Smooth muscle cell (in vitro differentiated cells): ENCODE measurements around the gene WDR7. TPM values are rescaled to one million over a fixed set of nuclear protein-coding genes. Genes with fewer than 3 reads are reported as not detected.

Experiments used
- DNase-seq: peaks from one replicate; lab custom pipeline; 2025; ENCODE audit not compliant: unreplicated experiment; lab: John Stamatoyannopoulos, UW
- H2AFZ ChIP-seq: fragments of 200-600 bp; sonication (generic); 2 replicates; pipeline ENCODE4 v1.6.0; 2016; ENCODE audit warnings: antibody characterized with exemption, low read depth, mild to moderate bottlenecking
- H3F3A ChIP-seq: fragments of 200-600 bp; sonication (generic); 2 replicates; pipeline ENCODE4 v1.6.0; 2017; ENCODE audit warnings: antibody characterized with exemption, low read depth
- H3K27ac ChIP-seq: fragments of 200-600 bp; sonication (generic); 2 replicates; pipeline ENCODE4 v1.5.1; 2016; ENCODE audit warnings: low read depth, mild to moderate bottlenecking
- H3K27me3 ChIP-seq: fragments of 200-600 bp; sonication (generic); 2 replicates; pipeline ENCODE4 v1.6.1; 2016; ENCODE audit warnings: low read depth, mild to moderate bottlenecking
- H3K36me3 ChIP-seq: fragments of 200-600 bp; sonication (generic); 2 replicates; pipeline ENCODE4 v1.5.1; 2016; ENCODE audit warnings: low read depth
- H3K4me1 ChIP-seq: fragments of 200-600 bp; sonication (generic); 2 replicates; pipeline ENCODE4 v1.5.1; 2016; ENCODE audit warnings: low read depth
- H3K4me2 ChIP-seq: fragments of 200-600 bp; sonication (generic); 2 replicates; pipeline ENCODE4 v1.6.0; 2016; ENCODE audit warnings: mild to moderate bottlenecking
- H3K4me3 ChIP-seq: fragments of 200-600 bp; sonication (generic); 2 replicates; pipeline ENCODE4 v1.5.1; 2016; ENCODE audit warnings: mild to moderate bottlenecking
- H3K79me2 ChIP-seq: fragments of 200-600 bp; sonication (generic); 2 replicates; pipeline ENCODE4 v1.6.0; 2016; ENCODE audit warnings: low read depth, mild to moderate bottlenecking
- H3K9ac ChIP-seq: fragments of 200-600 bp; sonication (generic); 2 replicates; pipeline ENCODE4 v1.6.0; 2016; ENCODE audit warnings: low read depth
- H3K9me3 ChIP-seq: fragments of 200-600 bp; sonication (generic); replicated peaks from 2 replicates; pipeline ENCODE4 v1.5.1; 2016; ENCODE audit warnings: low read depth
- H4K20me1 ChIP-seq: fragments of 200-600 bp; sonication (generic); 2 replicates; pipeline ENCODE4 v1.6.0; 2016; ENCODE audit warnings: low read depth
- WGBS: methylation state at CpG from one replicate; pipeline ENCODE4 v1.1.7; 2016; ENCODE audit warnings: low lambda C conversion rate; 5-methylcytosine and 5-hydroxymethylcytosine counted together
- polyA plus RNA-seq: library from polyadenylated mRNA; unstranded; fragments of >200 nt; fragmentation: Nextera tagmentation; extraction: Ambion mirVana; gene quantifications from 2 replicates; pipeline ENCODE4 v1.2.1, GENCODE V29; 2016
- small RNA-seq: library from RNA; depleted of rRNA; stranded (forward); fragments of <200 nt; gene quantifications from one replicate; pipeline ENCODE3, GENCODE V24; 2014
- total RNA-seq: library from RNA; depleted of rRNA; stranded (reverse); fragments of >200 nt; gene quantifications from 2 replicates; pipeline ENCODE4 v1.2.3, GENCODE V29; 2014
- TF ChIP-seq, protein P1 (sequence below): fragments of 200-600 bp; sonication (generic); IDR thresholded peaks from 2 replicates; pipeline ENCODE4 v1.5.1; 2017; ENCODE audit warnings: borderline replicate concordance, mild to moderate bottlenecking, antibody characterized with exemption; ENCODE audit not compliant: insufficient read depth, poor library complexity, severe bottlenecking

WDR7 gene
- total and polyA plus RNA-seq, 2 experiments from 2014 or later = 5.3 to 9.2 TPM

DNA sequence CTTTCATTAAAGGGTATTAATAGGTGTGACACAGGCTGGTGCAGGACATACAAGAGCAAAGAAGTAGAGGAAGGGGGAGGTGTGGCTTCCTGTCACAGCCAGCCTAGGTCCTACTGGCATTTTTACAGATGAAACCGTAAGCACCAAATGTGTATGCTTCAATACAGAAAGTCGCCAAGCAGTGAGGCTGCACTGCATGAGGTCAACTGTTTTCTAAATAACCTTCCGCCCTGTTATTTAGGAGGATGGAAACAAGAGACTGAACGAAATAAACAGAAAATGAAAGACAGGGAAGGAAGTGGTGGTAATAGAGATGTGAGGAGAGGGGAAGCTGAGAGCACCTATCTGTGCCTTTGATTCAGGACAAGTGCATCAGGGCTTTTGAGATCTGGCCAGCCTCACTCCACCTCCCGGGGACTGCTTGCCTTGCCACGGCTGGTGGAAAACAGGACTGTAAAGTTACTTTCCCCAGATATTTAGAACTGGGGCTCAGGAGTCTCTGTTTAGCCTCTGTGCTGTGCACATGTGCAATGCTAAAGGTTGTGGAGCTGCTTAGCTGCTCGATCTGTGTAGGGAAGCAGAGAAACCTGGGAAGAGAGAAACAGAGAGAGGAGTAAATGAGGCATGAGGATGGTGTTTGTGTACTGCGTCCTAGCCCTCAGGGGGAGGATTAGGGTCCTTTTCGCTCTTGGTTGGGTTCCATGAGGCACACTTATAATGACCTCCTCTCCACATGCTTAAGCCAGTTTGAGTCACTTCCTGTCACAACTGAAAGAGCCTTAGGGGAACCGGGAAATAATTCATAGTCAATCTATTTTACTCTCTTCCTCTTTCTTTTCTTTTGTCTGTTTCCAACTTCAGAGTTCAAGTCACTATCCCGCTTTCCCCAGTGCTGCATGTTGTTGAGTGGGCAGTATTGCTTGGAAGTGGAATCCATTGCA lies 433.4 kb downstream of the WDR7 start:
- TF ChIP-seq, protein P1, sequence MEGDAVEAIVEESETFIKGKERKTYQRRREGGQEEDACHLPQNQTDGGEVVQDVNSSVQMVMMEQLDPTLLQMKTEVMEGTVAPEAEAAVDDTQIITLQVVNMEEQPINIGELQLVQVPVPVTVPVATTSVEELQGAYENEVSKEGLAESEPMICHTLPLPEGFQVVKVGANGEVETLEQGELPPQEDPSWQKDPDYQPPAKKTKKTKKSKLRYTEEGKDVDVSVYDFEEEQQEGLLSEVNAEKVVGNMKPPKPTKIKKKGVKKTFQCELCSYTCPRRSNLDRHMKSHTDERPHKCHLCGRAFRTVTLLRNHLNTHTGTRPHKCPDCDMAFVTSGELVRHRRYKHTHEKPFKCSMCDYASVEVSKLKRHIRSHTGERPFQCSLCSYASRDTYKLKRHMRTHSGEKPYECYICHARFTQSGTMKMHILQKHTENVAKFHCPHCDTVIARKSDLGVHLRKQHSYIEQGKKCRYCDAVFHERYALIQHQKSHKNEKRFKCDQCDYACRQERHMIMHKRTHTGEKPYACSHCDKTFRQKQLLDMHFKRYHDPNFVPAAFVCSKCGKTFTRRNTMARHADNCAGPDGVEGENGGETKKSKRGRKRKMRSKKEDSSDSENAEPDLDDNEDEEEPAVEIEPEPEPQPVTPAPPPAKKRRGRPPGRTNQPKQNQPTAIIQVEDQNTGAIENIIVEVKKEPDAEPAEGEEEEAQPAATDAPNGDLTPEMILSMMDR = no peak

DNA sequence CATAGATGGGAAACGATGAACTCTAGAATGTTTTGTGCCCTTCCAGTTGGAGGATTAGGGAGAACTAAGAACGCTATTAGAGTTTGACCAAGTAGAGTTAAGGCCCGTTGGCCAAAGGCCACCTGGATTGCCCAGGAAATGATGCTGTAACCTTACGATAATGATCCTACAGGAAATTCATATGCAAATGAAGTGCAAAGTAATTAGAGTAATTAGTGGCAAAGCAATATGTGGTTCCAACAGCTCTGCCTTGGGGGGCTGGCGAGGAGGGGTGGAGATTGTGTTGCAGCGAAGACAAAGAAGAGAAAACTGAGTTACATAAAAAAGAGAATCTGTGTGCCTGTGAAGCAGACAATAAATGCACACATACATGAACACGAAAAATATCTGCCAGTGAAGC lies 434.2 kb downstream of the WDR7 start:
- Histone ChIP-seq H3K36me3 (no peaks in the 10 kb centered on the region), H3K9me3 (no peaks in the 10 kb centered on the region), H3K4me3 (no peak overlapping the region), H3K4me2 (no peak overlapping the region), H2AFZ (no peak overlapping the region), H3K27me3 (no peaks in the 10 kb centered on the region), H3K9ac (no peak overlapping the region), H4K20me1 (no peaks in the 10 kb centered on the region), H3K79me2 (no peaks in the 10 kb centered on the region), H3K27ac (no peak overlapping the region), H3K4me1 (peaks cover 6% of the 10 kb centered on the region), H3F3A (no peaks in the 10 kb centered on the region)
- 78% methylated on average over 7 of the region's 7 CpGs for WGBS
- TF ChIP-seq, protein P1 = no peak
- no peak for DNase-seq

More for the DNA sequence above, 433.4 kb downstream of the WDR7 start:
- no peak for DNase-seq
- no peak overlapping the region for H3K9ac ChIP-seq
- no peaks in the 10 kb centered on the region for H4K20me1 ChIP-seq
- no peak overlapping the region for H3K4me3 ChIP-seq
- no peaks in the 10 kb centered on the region for H3F3A ChIP-seq
- H3K9me3 ChIP-seq = no peaks in the 10 kb centered on the region
- no peak overlapping the region for H3K4me2 ChIP-seq
- H3K27me3 ChIP-seq = no peaks in the 10 kb centered on the region
- WGBS = 80% methylated on average over 11 of the region's 11 CpGs
- H3K36me3 ChIP-seq = no peaks in the 10 kb centered on the region
- peaks cover 6% of the 10 kb centered on the region for H3K4me1 ChIP-seq
- no peak overlapping the region for H2AFZ ChIP-seq
- no peaks in the 10 kb centered on the region for H3K79me2 ChIP-seq
- no peak overlapping the region for H3K27ac ChIP-seq

DNA sequence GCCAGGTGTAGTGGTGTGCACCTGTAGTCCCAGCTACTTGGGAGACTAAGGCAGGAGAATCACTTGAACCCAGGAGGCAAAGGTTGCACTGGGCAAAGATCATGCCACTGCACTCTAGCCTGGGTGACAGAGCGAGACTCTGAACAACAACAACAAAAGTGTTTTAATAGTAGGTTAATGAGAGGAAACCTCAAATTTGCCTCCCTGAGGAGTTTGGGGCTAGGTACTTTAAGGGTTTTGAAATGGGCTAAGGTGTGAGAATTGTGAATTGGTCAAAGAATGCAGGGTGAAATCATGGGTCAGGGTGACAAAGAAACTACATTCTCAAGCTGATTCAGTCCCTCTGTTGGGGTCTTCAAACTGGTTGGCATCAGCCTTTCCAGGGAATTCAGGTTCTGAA lies 435.0 kb downstream of the WDR7 start:
- H3F3A ChIP-seq = no peaks in the 10 kb centered on the region
- no peak overlapping the region for H3K4me2 ChIP-seq
- H4K20me1 ChIP-seq = no peaks in the 10 kb centered on the region
- peaks cover 6% of the 10 kb centered on the region for H3K4me1 ChIP-seq
- DNase-seq = no peak
- WGBS = 88% methylated on average over 1 of the region's 1 CpG
- H3K27me3 ChIP-seq = no peaks in the 10 kb centered on the region
- no peaks in the 10 kb centered on the region for H3K79me2 ChIP-seq
- H2AFZ ChIP-seq = no peak overlapping the region
- no peaks in the 10 kb centered on the region for H3K9me3 ChIP-seq
- H3K4me3 ChIP-seq = no peak overlapping the region
- no peak overlapping the region for H3K27ac ChIP-seq
- TF ChIP-seq, protein P1 = no peak
- H3K36me3 ChIP-seq = no peaks in the 10 kb centered on the region
- H3K9ac ChIP-seq = no peak overlapping the region

Small RNAs within 50 kb of the gene (small RNA-seq; reads per million reads assigned to genes)
- gene RF00012 (not detected), gene RF00019 (not detected)

Other genes with a start within 250 kb of the WDR7 start
- gene TXNL1, start 12.8 kb upstream of the WDR7 start, total RNA-seq = 67.7 and 75.4 TPM in 2 replicates
- gene TXNL1, start 12.8 kb upstream of the WDR7 start, polyA plus RNA-seq = 62.0 and 73.5 TPM in 2 replicates